HepG2 (cell line): ENCODE data around the gene EMC9. TPM values are rescaled to one million over a fixed set of nuclear protein-coding genes. Genes with fewer than 3 reads are reported as not detected.

Source experiments
- AGO1 ChIP-seq: fragments of 200-400 bp; formaldehyde crosslinking; IDR thresholded peaks from 2 replicates; pipeline ENCODE4 v1.6.1; 2017; ENCODE audit warnings: mild to moderate bottlenecking, low read depth, low read length, moderate library complexity; ENCODE audit not compliant: poor library complexity, severe bottlenecking
- ATF5 ChIP-seq: sonication (generic); formaldehyde crosslinking; IDR thresholded peaks from 2 replicates; pipeline ENCODE4 v1.4.0; 2020; ENCODE audit warnings: mild to moderate bottlenecking, low read depth, missing genetic modification reagents
- CBFB ChIP-seq: sonication (generic); formaldehyde crosslinking; IDR thresholded peaks from 2 replicates; pipeline ENCODE4 v1.4.0; 2020; ENCODE audit warnings: missing genetic modification reagents
- CREB1 ChIP-seq, 2 experiments: fragments of 450-650 bp in 1 of 2; IDR thresholded peaks; 2 replicates each; pipeline ENCODE4 v1.6.1; 2016 to 2017; ENCODE audit warnings: control low read depth in 1 of 2, mild to moderate bottlenecking in 1 of 2, missing compliant biosample characterization in 1 of 2, missing genetic modification characterization in 1 of 2
- HHEX ChIP-seq: IDR thresholded peaks from 2 replicates; pipeline ENCODE4 v1.6.1; 2016; ENCODE audit warnings: control low read depth
- HNRNPUL1 ChIP-seq: fragments of 200-400 bp; formaldehyde crosslinking; IDR thresholded peaks from 2 replicates; pipeline ENCODE4 v1.6.1; 2017; ENCODE audit warnings: low read depth, mild to moderate bottlenecking, low read length, moderate library complexity
- KDM5B ChIP-seq: sonication (generic); formaldehyde crosslinking; IDR thresholded peaks from 2 replicates; pipeline ENCODE4 v1.4.0; 2020; ENCODE audit warnings: missing genetic modification reagents, mild to moderate bottlenecking, borderline replicate concordance
- KLF12 ChIP-seq: sonication (generic); formaldehyde crosslinking; IDR thresholded peaks from 2 replicates; pipeline ENCODE4 v1.4.0; 2020; ENCODE audit warnings: missing genetic modification reagents, borderline replicate concordance
- MAZ ChIP-seq, 2 experiments: sonication (generic) in 1 of 2; formaldehyde crosslinking in 1 of 2; IDR thresholded peaks; 2 replicates each; pipeline versions ENCODE4 v1.5.0 to v1.6.1; 2012 to 2020; ENCODE audit warnings: low read depth in 2 of 2, mild to moderate bottlenecking in 2 of 2, borderline replicate concordance in 1 of 2, improper control_type of control experiment in 1 of 2, low read length in 1 of 2, missing genetic modification reagents in 1 of 2, moderate library complexity in 1 of 2
- RBAK ChIP-seq: sonication (generic); formaldehyde crosslinking; IDR thresholded peaks from 2 replicates; pipeline ENCODE4 v1.5.1; 2020; ENCODE audit warnings: mild to moderate bottlenecking, missing genetic modification reagents
- RBFOX2 ChIP-seq: fragments of 200-400 bp; formaldehyde crosslinking; IDR thresholded peaks from 2 replicates; pipeline ENCODE4 v1.6.1; 2017; ENCODE audit warnings: low read depth, mild to moderate bottlenecking, low read length
- RNF219 ChIP-seq: sonication (generic); formaldehyde crosslinking; IDR thresholded peaks from 2 replicates; pipeline ENCODE4 v1.5.0; 2020; ENCODE audit warnings: mild to moderate bottlenecking, missing genetic modification reagents
- RORA ChIP-seq: sonication (generic); formaldehyde crosslinking; IDR thresholded peaks from 2 replicates; pipeline ENCODE4 v1.5.0; 2020; ENCODE audit warnings: mild to moderate bottlenecking, missing genetic modification reagents, moderate library complexity
- SP5 ChIP-seq: IDR thresholded peaks from 2 replicates; pipeline ENCODE4 v1.6.1; 2016; ENCODE audit warnings: low read depth, borderline replicate concordance
- ZBTB33 ChIP-seq: sonication (generic); formaldehyde crosslinking; IDR thresholded peaks from 2 replicates; pipeline ENCODE4 v1.4.0; 2020; ENCODE audit warnings: missing genetic modification reagents
- ZNF20 ChIP-seq: sonication (generic); formaldehyde crosslinking; IDR thresholded peaks from 2 replicates; pipeline ENCODE4 v1.4.0; 2020; ENCODE audit warnings: mild to moderate bottlenecking, moderate library complexity, missing genetic modification reagents
- ZNF430 ChIP-seq: sonication (generic); formaldehyde crosslinking; IDR thresholded peaks from 2 replicates; pipeline ENCODE4 v1.9.0; 2021; ENCODE audit warnings: mild to moderate bottlenecking, missing genetic modification reagents
- ZNF646 ChIP-seq: sonication (generic); formaldehyde crosslinking; IDR thresholded peaks from 2 replicates; pipeline ENCODE4 v1.9.0; 2021; ENCODE audit warnings: mild to moderate bottlenecking, missing genetic modification reagents
- ZNF7 ChIP-seq: IDR thresholded peaks from 2 replicates; pipeline ENCODE4 v1.6.1; 2016; ENCODE audit warnings: missing biosample characterization, missing genetic modification reagents
- ZSCAN22 ChIP-seq: sonication (generic); formaldehyde crosslinking; IDR thresholded peaks from 2 replicates; pipeline ENCODE4 v1.4.0; 2020; ENCODE audit warnings: mild to moderate bottlenecking, missing genetic modification reagents
- polyA plus RNA-seq, 8 experiments: library from polyadenylated mRNA; depleted of rRNA in 3 of 8; stranded (reverse) in 7 of 8; unstranded in 1 of 8; fragments of >200 nt; fragmentation: Illumina TruSeq in 4 of 8; extraction: Trizol in 4 of 8; gene quantifications; 2 replicates each; pipeline versions ENCODE4 v1.2.1 to v1.2.3, GENCODE V29; 2011 to 2016; ENCODE audit warnings: low read depth in 4 of 8, missing spikeins in 1 of 8, mixed read lengths in 1 of 8; ENCODE audit not compliant: insufficient read depth in 1 of 8
- total RNA-seq, 5 experiments: library from RNA; depleted of rRNA; stranded (reverse); fragments of >200 nt; fragmentation: Illumina TruSeq; extraction: Trizol; gene quantifications; 2 replicates each; pipeline ENCODE4 v1.2.3, GENCODE V29; 2016; ENCODE audit warnings: low read depth in 1 of 5

Gene EMC9
- total and polyA plus RNA-seq, 2 of the 13 experiments (the other 11 are each of a cell fraction or from before 2014, with no cell fraction given), result 60.5 to 78.7 TPM

GRCh38 chr14:24135584-24135833, 5.9 kb downstream of the EMC9 start (continued):
- no peak for TF ChIP-seq CREB1 (IDR thresholded peaks at IDR 0.05)
- TF ChIP-seq CREB1 (CRISPR knock-in tag; IDR thresholded peaks at IDR 0.05), result no peak
- TF ChIP-seq KDM5B (CRISPR knock-in tag), result no peak
- no peak for TF ChIP-seq CBFB (CRISPR knock-in tag)
- no peak for TF ChIP-seq ZNF20 (CRISPR knock-in tag)
- TF ChIP-seq ZBTB33 (CRISPR knock-in tag), result no peak
- TF ChIP-seq AGO1, result no peak
- no peak for TF ChIP-seq HHEX (CRISPR knock-in tag)
- no peak; the same call in 1 of the 2 replicates for TF ChIP-seq ZNF430 (CRISPR knock-in tag)
- no peak for TF ChIP-seq ZNF646 (CRISPR knock-in tag)
- no peak for TF ChIP-seq RBAK (CRISPR knock-in tag)
- no peak for TF ChIP-seq RBFOX2
- TF ChIP-seq RNF219 (CRISPR knock-in tag), result no peak
- TF ChIP-seq RORA (CRISPR knock-in tag), result no peak
- TF ChIP-seq ATF5, result no peak; the same call in 1 of the 2 replicates
- no peak for TF ChIP-seq ZSCAN22 (CRISPR knock-in tag)
- no peak for TF ChIP-seq SP5 (CRISPR knock-in tag)
- no peak for TF ChIP-seq HNRNPUL1
- no peak for TF ChIP-seq ZNF7
- TF ChIP-seq KLF12 (CRISPR knock-in tag), result no peak
- TF ChIP-seq MAZ (IDR thresholded peaks at IDR 0.05; ENCODE audit: borderline replicate concordance, low read depth, low read length), result no peak
- no peak for TF ChIP-seq MAZ (CRISPR knock-in tag; IDR thresholded peaks at IDR 0.05; ENCODE audit: low read depth)
